GM12878 (cell line): Measurements from ENCODE around the gene NRG2. TPM values are rescaled to one million over a fixed set of nuclear protein-coding genes. Genes with fewer than 3 reads are reported as not detected.

ENCODE experiments used
- ATAC-seq: fragments of 200-7000 bp; cut with Tn5 transposase; 3 replicates; pipeline ENCODE4 v1.9.1; 2020; ENCODE audit warnings: mild to moderate bottlenecking, moderate library complexity
- BruUV-seq: library from RNA; stranded (reverse); fragments of 400-500 nt; replicated peaks from 2 replicates; lab custom pipeline; 2021; lab: Mats Ljungman, UMichigan
- CTCF ChIA-PET: fragments of 300-600 bp; sonication (Branson Sonifier 250); formaldehyde crosslinking; extraction: SDS; loops from one replicate; lab custom pipeline; 2021; ENCODE audit warnings: inconsistent platforms; lab: Yijun Ruan, JAX
- POLR2A ChIA-PET: fragments of 350-600 bp; formaldehyde crosslinking; extraction: SDS; loops from one replicate; lab custom pipeline; 2021; ENCODE audit warnings: inconsistent platforms; lab: Charles Lee
- RAD21 ChIA-PET: fragments of 300-600 bp; sonication (Branson Sonifier 250); formaldehyde crosslinking; loops from one replicate; lab custom pipeline; 2023; ENCODE audit warnings: antibody characterized with exemption; ENCODE audit not compliant: unreplicated experiment; lab: Charles Lee
- SMC1A ChIA-PET: fragments of 300-600 bp; sonication (Branson Sonifier 250); formaldehyde crosslinking; loops from one replicate; lab custom pipeline; 2023; ENCODE audit not compliant: unreplicated experiment, uncharacterized antibody; lab: Charles Lee
- DNase-seq: peaks from one replicate; pipeline ENCODE4 v3.0.0-alpha.2; 2011; ENCODE audit warnings: low read depth, low spot score
- FAIRE-seq: peaks from 3 replicates; lab custom pipeline; 2011; peaks lifted over from hg19 to GRCh38; lab: Jason Lieb, UNC
- H2AFZ ChIP-seq: 2 replicates; pipeline ENCODE4 v1.6.0; 2011; ENCODE audit warnings: low read depth, low read length, control low read depth; ENCODE audit not compliant: control insufficient read depth
- H3K27ac ChIP-seq: 2 replicates; pipeline ENCODE4 v1.5.1; 2011; ENCODE audit warnings: control low read depth; ENCODE audit not compliant: control insufficient read depth, insufficient read depth
- H3K27me3 ChIP-seq, 2 experiments: replicated peaks in 1 of 2; 2 replicates each; pipeline versions ENCODE4 v1.6.0 to v1.6.1; 2011; ENCODE audit warnings: low read length in 1 of 2; ENCODE audit not compliant: control insufficient read depth in 2 of 2, insufficient read depth in 2 of 2
- H3K36me3 ChIP-seq, 2 experiments: 2 replicates each; pipeline ENCODE4 v1.5.1; 2011; ENCODE audit warnings: low read length in 1 of 2; ENCODE audit not compliant: control insufficient read depth in 2 of 2, insufficient read depth in 2 of 2
- H3K4me1 ChIP-seq: 2 replicates; pipeline ENCODE4 v1.6.1; 2011; ENCODE audit warnings: mild to moderate bottlenecking, low read length, moderate library complexity, mixed read lengths; ENCODE audit not compliant: control insufficient read depth, insufficient read depth
- H3K4me2 ChIP-seq: 2 replicates; pipeline ENCODE4 v1.6.0; 2011; ENCODE audit warnings: control low read depth; ENCODE audit not compliant: control insufficient read depth, insufficient read depth
- H3K4me3 ChIP-seq: fragments of 200-600 bp; sonication (generic); 2 replicates; pipeline ENCODE4 v1.5.1; 2016
- H3K79me2 ChIP-seq: 2 replicates; pipeline ENCODE4 v1.6.0; 2011; ENCODE audit warnings: low read length; ENCODE audit not compliant: control insufficient read depth, insufficient read depth
- H3K9ac ChIP-seq: 2 replicates; pipeline ENCODE4 v1.8.0; 2011; ENCODE audit warnings: low read length, control low read depth, mixed read lengths; ENCODE audit not compliant: control insufficient read depth, insufficient read depth
- H3K9me3 ChIP-seq: replicated peaks from 3 replicates; pipeline ENCODE4 v1.5.1; 2011; ENCODE audit warnings: mild to moderate bottlenecking, low read length; ENCODE audit not compliant: control insufficient read depth, insufficient read depth
- H4K20me1 ChIP-seq: 2 replicates; pipeline ENCODE4 v1.6.0; 2011; ENCODE audit not compliant: control insufficient read depth, insufficient read depth
- CTCF ChIP-seq, 3 experiments: IDR thresholded peaks in 2 of 3; conservative IDR thresholded peaks in 1 of 3; 2 replicates each; pipeline ENCODE4 v1.5.1; 2011; ENCODE audit warnings: low read depth in 3 of 3, low read length in 3 of 3, mild to moderate bottlenecking in 3 of 3, control low read depth in 2 of 3, moderate library complexity in 2 of 3, inconsistent platforms in 1 of 3, mixed read lengths in 1 of 3; ENCODE audit not compliant: control insufficient read depth in 2 of 3, insufficient read depth in 1 of 3; ENCODE audit errors: extremely low read depth in 1 of 3
- FOXM1 ChIP-seq: IDR thresholded peaks from 2 replicates; pipeline ENCODE4 v1.6.1; 2012; ENCODE audit warnings: low read depth, mild to moderate bottlenecking, inconsistent platforms, low read length, moderate library complexity
- IRF4 ChIP-seq: IDR thresholded peaks from 2 replicates; pipeline ENCODE4 v1.6.1; 2011; ENCODE audit warnings: low read depth, low read length
- MTA3 ChIP-seq: IDR thresholded peaks from 2 replicates; pipeline ENCODE4 v1.6.1; 2012; ENCODE audit warnings: low read length, inconsistent platforms, borderline replicate concordance
- RUNX3 ChIP-seq: IDR thresholded peaks from 2 replicates; pipeline ENCODE4 v1.6.1; 2012; ENCODE audit warnings: low read length, inconsistent platforms
- WGBS: methylation state at CpG from one replicate; pipeline ENCODE4 v1.1.6; 2016; ENCODE audit warnings: low lambda C conversion rate; ENCODE audit not compliant: insufficient replicate concordance, insufficient coverage; ENCODE audit errors: missing lambda C conversion rate; 5-methylcytosine and 5-hydroxymethylcytosine counted together
- in situ Hi-C: fragments of 300-500 bp; cut with MboI; formaldehyde crosslinking; loops from 9 replicates; pipeline ENCODE4 v1.14.3; 2018; ENCODE audit warnings: mixed read lengths
- intact Hi-C: fragments of 100-400 bp; cut with micrococcal nuclease; formaldehyde crosslinking; loops from one replicate; pipeline ENCODE4 v1.14.2; 2022; ENCODE audit not compliant: unreplicated experiment
- polyA plus RNA-seq, 11 experiments: library from polyadenylated mRNA; depleted of rRNA in 4 of 11; unstranded in 6 of 11; stranded (reverse) in 5 of 11; fragments of >200 nt; fragmentation: Nextera tagmentation in 4 of 11; fragmentation: Illumina TruSeq in 1 of 11; extraction: Ambion mirVana in 4 of 11; extraction: Trizol in 1 of 11; gene quantifications; 1 replicate in 1 of 11; 2 replicates in 10 of 11; pipeline versions ENCODE4 v1.2.1 to v1.2.3, GENCODE V29; 2011 to 2016; ENCODE audit warnings: inconsistent platforms in 2 of 11, missing spikeins in 2 of 11, low read depth in 1 of 11
- small RNA-seq: library from RNA; depleted of rRNA; stranded (forward); fragments of <200 nt; gene quantifications from one replicate; pipeline ENCODE3, GENCODE V24; 2014
- total RNA-seq, 4 experiments: library from RNA; depleted of rRNA in 3 of 4; stranded (reverse); fragments of >200 nt in 3 of 4; fragmentation: Illumina TruSeq in 1 of 4; extraction: Trizol in 1 of 4; gene quantifications; 2 replicates each; pipeline versions ENCODE4 v1.2.1 to v1.2.3, GENCODE V29; 2013 to 2021
- TF ChIP-seq, protein P1 (sequence below): IDR thresholded peaks from 2 replicates; pipeline ENCODE4 v1.6.1; 2012; ENCODE audit warnings: low read depth, low read length, improper control_type of control experiment
- TF ChIP-seq, protein P2 (sequence below): fragments of 450-650 bp; IDR thresholded peaks from 2 replicates; pipeline ENCODE4 v1.6.1; 2017; ENCODE audit warnings: mild to moderate bottlenecking
- TF ChIP-seq, protein P3 (sequence below): fragments of 450-650 bp; IDR thresholded peaks from 2 replicates; pipeline ENCODE4 v1.6.1; 2017; ENCODE audit warnings: mild to moderate bottlenecking, low read depth, inconsistent platforms; ENCODE audit not compliant: poor library complexity, severe bottlenecking

Gene NRG2
- total and polyA plus RNA-seq, 10 of the 15 experiments (the other 5 are each of a cell fraction or from before 2014, with no cell fraction given): 0.10 to 21.7 (median 9.6) TPM

GRCh38 chr5:139797335-139797734 is 245.8 kb downstream of the NRG2 start:
- in situ Hi-C loops (no loop called here), intact Hi-C loops (no loop called here)
- Histone ChIP-seq H3K9me3 (no peaks in the 10 kb centered on the region), H3K4me2 (no peak overlapping the region), H3K4me3 (no peak overlapping the region), H3K4me1 (no peaks in the 10 kb centered on the region), H3K36me3 (no peaks in the 10 kb centered on the region), H4K20me1 (no peaks in the 10 kb centered on the region; the same call in 1 of the 2 replicates), H3K9ac (no peak overlapping the region), H3K79me2 (no peaks in the 10 kb centered on the region), H3K27me3 (peaks cover 19 to 21% of the 10 kb centered on the region in 2 experiments), H2AFZ (no peak overlapping the region), H3K27ac (no peak overlapping the region)
- no TSS peak for BruUV-seq
- DNase-seq (no peak), FAIRE-seq (no peak), ATAC-seq (no peak)
- SMC1A ChIA-PET: no interaction called here
- CTCF ChIA-PET: interaction anchor here (1.1 to 4.2 kb wide), 2 partner anchors 10 to 65 kb away, joined by 3 to 21 read pairs; no protein-coding TSS in a partner anchor
- RAD21 ChIA-PET: interaction anchor here (0.9 kb wide), 1 partner anchor 9 kb away, joined by 3 read pairs; no protein-coding TSS in a partner anchor
- WGBS: 27% methylated on average over 3 of the region's 3 CpGs
- POLR2A ChIA-PET: no interaction called here
- no peak for TF ChIP-seq FOXM1
- TF ChIP-seq, protein P1, sequence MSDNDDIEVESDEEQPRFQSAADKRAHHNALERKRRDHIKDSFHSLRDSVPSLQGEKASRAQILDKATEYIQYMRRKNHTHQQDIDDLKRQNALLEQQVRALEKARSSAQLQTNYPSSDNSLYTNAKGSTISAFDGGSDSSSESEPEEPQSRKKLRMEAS: no peak
- TF ChIP-seq, protein P2, sequence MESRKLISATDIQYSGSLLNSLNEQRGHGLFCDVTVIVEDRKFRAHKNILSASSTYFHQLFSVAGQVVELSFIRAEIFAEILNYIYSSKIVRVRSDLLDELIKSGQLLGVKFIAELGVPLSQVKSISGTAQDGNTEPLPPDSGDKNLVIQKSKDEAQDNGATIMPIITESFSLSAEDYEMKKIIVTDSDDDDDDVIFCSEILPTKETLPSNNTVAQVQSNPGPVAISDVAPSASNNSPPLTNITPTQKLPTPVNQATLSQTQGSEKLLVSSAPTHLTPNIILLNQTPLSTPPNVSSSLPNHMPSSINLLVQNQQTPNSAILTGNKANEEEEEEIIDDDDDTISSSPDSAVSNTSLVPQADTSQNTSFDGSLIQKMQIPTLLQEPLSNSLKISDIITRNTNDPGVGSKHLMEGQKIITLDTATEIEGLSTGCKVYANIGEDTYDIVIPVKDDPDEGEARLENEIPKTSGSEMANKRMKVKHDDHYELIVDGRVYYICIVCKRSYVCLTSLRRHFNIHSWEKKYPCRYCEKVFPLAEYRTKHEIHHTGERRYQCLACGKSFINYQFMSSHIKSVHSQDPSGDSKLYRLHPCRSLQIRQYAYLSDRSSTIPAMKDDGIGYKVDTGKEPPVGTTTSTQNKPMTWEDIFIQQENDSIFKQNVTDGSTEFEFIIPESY: no peak
- TF ChIP-seq MTA3: no peak
- no peak for TF ChIP-seq IRF4
- TF ChIP-seq, protein P3, sequence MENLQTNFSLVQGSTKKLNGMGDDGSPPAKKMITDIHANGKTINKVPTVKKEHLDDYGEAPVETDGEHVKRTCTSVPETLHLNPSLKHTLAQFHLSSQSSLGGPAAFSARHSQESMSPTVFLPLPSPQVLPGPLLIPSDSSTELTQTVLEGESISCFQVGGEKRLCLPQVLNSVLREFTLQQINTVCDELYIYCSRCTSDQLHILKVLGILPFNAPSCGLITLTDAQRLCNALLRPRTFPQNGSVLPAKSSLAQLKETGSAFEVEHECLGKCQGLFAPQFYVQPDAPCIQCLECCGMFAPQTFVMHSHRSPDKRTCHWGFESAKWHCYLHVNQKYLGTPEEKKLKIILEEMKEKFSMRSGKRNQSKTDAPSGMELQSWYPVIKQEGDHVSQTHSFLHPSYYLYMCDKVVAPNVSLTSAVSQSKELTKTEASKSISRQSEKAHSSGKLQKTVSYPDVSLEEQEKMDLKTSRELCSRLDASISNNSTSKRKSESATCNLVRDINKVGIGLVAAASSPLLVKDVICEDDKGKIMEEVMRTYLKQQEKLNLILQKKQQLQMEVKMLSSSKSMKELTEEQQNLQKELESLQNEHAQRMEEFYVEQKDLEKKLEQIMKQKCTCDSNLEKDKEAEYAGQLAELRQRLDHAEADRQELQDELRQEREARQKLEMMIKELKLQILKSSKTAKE: no peak
- no peak for TF ChIP-seq RUNX3
- no peak for TF ChIP-seq CTCF (IDR thresholded peaks at IDR 0.05 in 2 of 3, conservative IDR thresholded peaks at IDR 0.05 in 1 of 3; ENCODE audit: control insufficient read depth in 2 of 3, extremely low read depth in 1 of 3, insufficient read depth in 1 of 3, low read depth in 3 of 3, low read length in 3 of 3)

Small RNAs within 50 kb of the gene (small RNA-seq; reads per million reads assigned to genes)
- gene RF00019: not detected

Other genes starting within 250 kb of the NRG2 start
- 0.11 TPM in 1 of 2 replicates, not detected in the other for gene PSD2, start 247.5 kb downstream of the NRG2 start, total RNA-seq (2014; rRNA removed)
- gene PSD2, start 247.5 kb downstream of the NRG2 start, total RNA-seq (2014; rRNA removed; fragmentation: Illumina TruSeq; extraction: Trizol): not detected in 2 replicates
- gene PSD2, start 247.5 kb downstream of the NRG2 start, total RNA-seq (2021): not detected in 2 replicates
- gene PSD2, start 247.5 kb downstream of the NRG2 start, polyA plus RNA-seq (2011; rRNA removed): 0.04 and 0.07 TPM in 2 replicates
- gene PSD2, start 247.5 kb downstream of the NRG2 start, polyA plus RNA-seq (2014; fragmentation: Illumina TruSeq; extraction: Trizol): 0.03 and 0.05 TPM in 2 replicates
- under 1 TPM in 1 of 2 experiments, not detected in 1; 0.02 TPM for gene PSD2, start 247.5 kb downstream of the NRG2 start, polyA plus RNA-seq (2014; fragmentation: Nextera tagmentation; extraction: Ambion mirVana)
- gene PSD2, start 247.5 kb downstream of the NRG2 start, polyA plus RNA-seq (2014; rRNA removed): 0.03 TPM in 1 of 2 replicates, not detected in the other
- gene PSD2, start 247.5 kb downstream of the NRG2 start, polyA plus RNA-seq (2016; fragmentation: Nextera tagmentation; extraction: Ambion mirVana): under 1 TPM in 1 of 2 experiments, not detected in 1; 0.14 TPM
- 11.7 and 11.9 TPM in 2 replicates for gene PURA, start 70.8 kb upstream of the NRG2 start, total RNA-seq (2014; rRNA removed)
- 6.3 and 6.9 TPM in 2 replicates for gene PURA, start 70.8 kb upstream of the NRG2 start, total RNA-seq (2014; rRNA removed; fragmentation: Illumina TruSeq; extraction: Trizol)
- 11.8 TPM in 2 replicates for gene PURA, start 70.8 kb upstream of the NRG2 start, total RNA-seq (2021)
- gene PURA, start 70.8 kb upstream of the NRG2 start, polyA plus RNA-seq (2011; rRNA removed): 4.9 and 6.8 TPM in 2 replicates
- gene PURA, start 70.8 kb upstream of the NRG2 start, polyA plus RNA-seq (2014; fragmentation: Illumina TruSeq; extraction: Trizol): 6.7 and 7.8 TPM in 2 replicates
- 1 to 10 TPM; 3.7 to 4.1 TPM for gene PURA, start 70.8 kb upstream of the NRG2 start, polyA plus RNA-seq (2014; fragmentation: Nextera tagmentation; extraction: Ambion mirVana)
- 5.9 and 7.5 TPM in 2 replicates for gene PURA, start 70.8 kb upstream of the NRG2 start, polyA plus RNA-seq (2014; rRNA removed)
- 1 to 10 TPM; 3.3 to 5.6 TPM for gene PURA, start 70.8 kb upstream of the NRG2 start, polyA plus RNA-seq (2016; fragmentation: Nextera tagmentation; extraction: Ambion mirVana)
- gene IGIP, start 82.6 kb upstream of the NRG2 start, total RNA-seq (2014; rRNA removed): 2.4 and 2.7 TPM in 2 replicates
- 2.5 and 3.4 TPM in 2 replicates for gene IGIP, start 82.6 kb upstream of the NRG2 start, total RNA-seq (2014; rRNA removed; fragmentation: Illumina TruSeq; extraction: Trizol)
- 2.7 and 3.1 TPM in 2 replicates for gene IGIP, start 82.6 kb upstream of the NRG2 start, total RNA-seq (2021)
- 2.7 and 3.7 TPM in 2 replicates for gene IGIP, start 82.6 kb upstream of the NRG2 start, polyA plus RNA-seq (2011; rRNA removed)
- gene IGIP, start 82.6 kb upstream of the NRG2 start, polyA plus RNA-seq (2014; fragmentation: Illumina TruSeq; extraction: Trizol): 3.3 and 3.6 TPM in 2 replicates
- gene IGIP, start 82.6 kb upstream of the NRG2 start, polyA plus RNA-seq (2014; fragmentation: Nextera tagmentation; extraction: Ambion mirVana): 1 to 10 TPM in 1 of 2 experiments, under 1 TPM in 1; 0.58 to 1.2 TPM
- 1.4 TPM in 2 replicates for gene IGIP, start 82.6 kb upstream of the NRG2 start, polyA plus RNA-seq (2014; rRNA removed)
- under 1 TPM; 0.64 to 0.72 TPM for gene IGIP, start 82.6 kb upstream of the NRG2 start, polyA plus RNA-seq (2016; fragmentation: Nextera tagmentation; extraction: Ambion mirVana)
- gene CYSTM1, start 131.9 kb upstream of the NRG2 start, total RNA-seq (2014; rRNA removed): 97.8 and 105 TPM in 2 replicates
- 81.4 and 90.2 TPM in 2 replicates for gene CYSTM1, start 131.9 kb upstream of the NRG2 start, total RNA-seq (2014; rRNA removed; fragmentation: Illumina TruSeq; extraction: Trizol)
- 52.7 and 59.8 TPM in 2 replicates for gene CYSTM1, start 131.9 kb upstream of the NRG2 start, total RNA-seq (2021)
- gene CYSTM1, start 131.9 kb upstream of the NRG2 start, polyA plus RNA-seq (2011; rRNA removed): 91.3 and 120 TPM in 2 replicates
- 71.3 and 92.5 TPM in 2 replicates for gene CYSTM1, start 131.9 kb upstream of the NRG2 start, polyA plus RNA-seq (2014; fragmentation: Illumina TruSeq; extraction: Trizol)
- gene CYSTM1, start 131.9 kb upstream of the NRG2 start, polyA plus RNA-seq (2014; fragmentation: Nextera tagmentation; extraction: Ambion mirVana): 100 to 1,000 TPM; 204 to 261 TPM
- 103 and 112 TPM in 2 replicates for gene CYSTM1, start 131.9 kb upstream of the NRG2 start, polyA plus RNA-seq (2014; rRNA removed)
- gene CYSTM1, start 131.9 kb upstream of the NRG2 start, polyA plus RNA-seq (2016; fragmentation: Nextera tagmentation; extraction: Ambion mirVana): 10 to 100 TPM; 67.5 to 85.4 TPM